CD4-positive, alpha-beta T cell treated with Interleukin-21 for 1 hour (primary cell): ENCODE measurements around the gene ENTPD3.
"Not testable (repeated sequence)": the region's sequence is repeated elsewhere in the genome, so short reads cannot be mapped to it uniquely, and the experiment has no call there.

Experiments
- DNase-seq: peaks from one replicate; pipeline ENCODE4 v3.0.0-alpha.2; 2020

The ENTPD3 gene

DNA sequence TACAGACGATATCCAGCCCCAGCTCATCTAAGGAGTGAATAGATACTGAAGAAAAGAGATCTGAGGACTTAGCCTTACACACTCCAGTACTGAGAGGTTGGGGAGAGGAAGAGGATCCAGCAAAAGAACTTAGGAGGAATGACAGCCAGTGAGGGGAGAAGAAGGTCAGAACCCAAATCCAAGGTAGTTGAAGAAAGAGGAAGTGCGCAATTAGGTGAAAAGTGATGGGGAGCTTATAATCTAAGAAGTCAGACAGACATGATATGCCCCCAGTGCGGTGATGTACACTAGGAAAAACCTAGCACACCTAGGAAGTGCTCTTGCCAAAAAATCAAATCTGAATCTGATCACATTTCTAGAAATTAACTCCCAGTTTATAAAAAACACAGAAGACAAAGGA, 20.6 kb downstream of the ENTPD3 start:
- DNase-seq: no peak

DNA sequence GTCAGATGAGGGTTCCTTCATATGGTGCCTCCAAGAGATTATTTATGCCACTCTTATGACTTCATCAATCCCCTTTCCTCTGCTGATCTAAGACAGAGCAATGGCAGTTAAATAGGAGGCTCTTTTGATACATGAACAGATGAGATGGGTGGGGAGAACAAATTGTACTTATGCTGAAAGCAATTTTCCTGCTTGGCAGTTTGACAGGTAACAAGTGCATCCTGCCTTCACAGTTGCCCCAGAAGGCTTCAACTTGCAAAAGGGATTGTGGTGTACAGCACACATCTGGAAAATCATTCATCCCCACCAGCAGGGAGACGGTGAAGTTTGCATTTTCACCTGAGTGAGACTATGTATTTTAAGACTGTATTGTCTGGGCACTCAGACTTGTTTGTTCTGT, 27.3 kb downstream of the ENTPD3 start:
- no peak for DNase-seq

DNA sequence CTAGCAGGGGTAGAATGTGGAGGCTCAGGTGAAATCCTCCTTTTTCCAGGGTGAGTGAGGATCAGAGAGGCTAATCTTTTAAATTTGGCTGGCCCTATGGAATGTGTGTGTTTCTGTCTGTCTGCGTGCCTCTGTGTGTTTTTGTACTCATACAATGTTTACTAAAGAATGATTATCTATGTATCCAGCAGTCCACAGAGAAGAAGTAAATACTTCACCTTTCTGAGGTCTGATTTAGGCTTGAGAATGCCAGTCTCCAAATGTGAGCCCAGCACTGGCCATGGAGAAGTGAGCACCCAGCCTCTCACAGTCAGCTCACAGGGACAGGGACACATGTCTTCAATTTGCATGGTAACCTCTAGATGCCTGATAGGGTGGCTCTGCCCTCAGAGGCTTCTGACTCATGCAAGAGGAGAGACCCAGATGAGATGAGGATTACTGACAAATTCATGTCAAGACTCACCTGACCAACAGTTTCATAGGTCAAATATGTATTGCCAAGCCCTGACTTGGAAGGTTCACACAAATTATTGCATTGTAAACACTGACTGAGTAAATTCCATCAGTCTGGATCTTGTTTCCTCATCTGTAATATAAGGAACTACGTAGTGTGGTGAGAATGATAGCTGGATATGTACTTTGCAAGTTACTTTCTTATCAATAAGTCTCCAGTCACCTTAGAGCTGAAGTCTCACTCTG, 31.0 kb downstream of the ENTPD3 start:
- no peak for DNase-seq

DNA sequence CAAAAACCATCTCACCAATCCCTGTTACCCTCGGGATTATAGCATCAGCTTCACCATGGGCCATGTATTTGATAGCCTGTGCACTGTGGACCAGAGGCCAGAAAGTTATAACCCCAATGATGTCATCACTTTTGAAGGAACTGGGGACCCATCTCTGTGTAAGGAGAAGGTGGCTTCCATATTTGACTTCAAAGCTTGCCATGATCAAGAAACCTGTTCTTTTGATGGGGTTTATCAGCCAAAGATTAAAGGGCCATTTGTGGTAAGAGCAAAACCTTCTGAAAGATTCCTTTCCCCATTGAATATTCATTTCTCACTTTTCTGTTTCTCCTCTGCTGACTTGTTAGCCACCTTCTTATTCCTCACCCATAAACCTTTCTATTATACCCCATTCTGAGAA, 35.9 kb downstream of the ENTPD3 start:
- no peak for DNase-seq

DNA sequence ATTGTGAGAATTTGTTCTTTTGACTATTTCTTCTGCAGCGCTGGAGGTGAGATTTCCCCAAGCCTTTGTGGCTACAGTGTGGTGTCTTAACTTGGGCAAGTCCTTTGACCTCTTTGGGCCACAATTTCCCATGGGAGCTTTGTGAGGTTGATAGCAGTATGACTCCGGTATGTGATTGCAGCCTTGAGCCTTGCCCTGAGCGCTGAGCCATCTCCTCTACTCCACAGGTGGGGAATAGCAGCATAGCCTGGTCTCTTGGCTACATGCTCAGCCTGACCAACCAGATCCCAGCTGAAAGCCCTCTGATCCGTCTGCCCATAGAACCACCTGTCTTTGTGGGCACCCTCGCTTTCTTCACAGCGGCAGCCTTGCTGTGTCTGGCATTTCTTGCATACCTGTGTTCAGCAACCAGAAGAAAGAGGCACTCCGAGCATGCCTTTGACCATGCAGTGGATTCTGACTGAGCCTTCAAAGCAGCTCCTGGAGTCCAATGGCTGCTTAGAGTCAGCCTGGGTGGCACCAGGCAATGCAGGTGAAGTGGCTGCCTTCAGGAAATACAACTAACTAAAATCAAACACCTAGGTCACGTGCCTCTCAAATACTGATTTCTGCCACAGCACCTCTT, 40.2 kb downstream of the ENTPD3 start:
- no peak for DNase-seq

DNA sequence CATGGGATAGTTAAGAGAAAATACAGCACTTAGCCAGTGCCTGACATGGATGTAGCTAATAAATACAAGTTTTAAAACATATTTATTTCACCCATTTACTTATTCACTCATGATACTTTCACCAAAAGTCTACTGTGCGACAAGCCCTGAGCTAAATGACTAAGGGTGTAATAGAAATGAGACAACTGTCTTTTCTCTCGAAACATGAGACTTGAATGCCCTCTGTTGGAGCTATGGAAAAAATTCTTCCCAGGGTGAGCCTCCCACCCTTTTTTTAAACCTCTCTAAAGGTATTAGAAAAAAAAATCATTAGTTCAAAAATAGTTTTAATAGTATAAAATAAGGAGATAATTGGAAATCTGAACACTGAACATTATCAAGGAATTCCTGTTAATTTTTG, 45.8 kb downstream of the ENTPD3 start:
- DNase-seq: no peak

DNA sequence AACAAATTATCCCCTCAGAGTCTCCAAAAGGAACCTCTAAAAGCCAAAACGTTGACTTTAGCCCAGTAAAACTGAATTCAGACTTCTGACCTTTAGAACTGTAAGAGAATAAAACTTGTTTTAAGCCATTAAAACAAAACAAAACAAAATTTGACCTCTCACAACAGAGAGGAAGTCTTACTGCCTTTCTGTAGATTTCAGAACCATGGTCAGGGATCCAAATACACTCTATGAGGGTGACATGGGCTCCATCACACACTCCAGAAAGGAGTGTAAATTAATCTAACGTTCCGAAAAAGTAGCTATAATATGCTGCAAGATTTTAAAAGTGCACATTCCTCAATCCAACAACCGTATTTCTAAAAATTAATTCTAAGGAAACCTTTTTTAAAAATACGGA, 50.9 kb downstream of the ENTPD3 start:
- DNase-seq: no peak

DNA sequence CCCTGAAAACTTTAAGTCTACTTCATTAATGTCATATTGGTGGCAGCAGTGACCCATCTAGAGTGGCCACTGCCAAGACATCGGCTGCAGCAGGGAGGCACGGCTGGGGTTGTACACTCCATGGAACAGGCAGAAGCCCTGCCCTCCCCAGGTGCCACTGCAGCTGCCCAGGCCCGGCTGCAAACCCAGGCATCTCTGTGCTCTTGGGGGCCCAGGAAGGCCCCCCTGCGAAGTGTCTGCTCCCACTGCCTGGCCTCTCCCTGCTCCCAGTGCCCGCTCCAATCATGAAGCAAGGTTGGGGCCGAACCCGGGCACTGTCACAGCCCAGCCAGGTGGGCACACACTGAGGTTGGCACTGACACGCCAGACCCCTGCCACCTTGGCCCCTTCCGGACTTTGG, 58.1 kb downstream of the ENTPD3 start:
- DNase-seq: no peak

DNA sequence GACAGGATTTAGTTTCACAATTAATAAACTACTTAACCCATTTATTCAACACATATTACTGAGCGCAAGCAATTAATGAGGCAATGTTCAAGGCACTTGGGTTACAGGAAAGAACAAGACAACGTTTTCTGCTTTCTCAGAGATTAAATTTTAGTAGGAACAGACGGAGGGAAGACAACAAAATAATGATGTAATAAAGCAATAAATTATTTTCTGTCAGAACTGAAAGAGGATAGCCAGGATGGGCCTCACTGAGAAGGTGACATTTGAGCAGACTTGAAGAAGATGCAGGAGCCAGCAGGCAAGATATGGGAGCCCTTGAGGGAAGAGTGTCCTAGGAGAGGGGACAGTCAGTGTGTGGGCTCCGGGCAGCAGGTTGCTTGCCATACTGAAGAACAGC, 58.9 kb downstream of the ENTPD3 start:
- no peak for DNase-seq

DNA sequence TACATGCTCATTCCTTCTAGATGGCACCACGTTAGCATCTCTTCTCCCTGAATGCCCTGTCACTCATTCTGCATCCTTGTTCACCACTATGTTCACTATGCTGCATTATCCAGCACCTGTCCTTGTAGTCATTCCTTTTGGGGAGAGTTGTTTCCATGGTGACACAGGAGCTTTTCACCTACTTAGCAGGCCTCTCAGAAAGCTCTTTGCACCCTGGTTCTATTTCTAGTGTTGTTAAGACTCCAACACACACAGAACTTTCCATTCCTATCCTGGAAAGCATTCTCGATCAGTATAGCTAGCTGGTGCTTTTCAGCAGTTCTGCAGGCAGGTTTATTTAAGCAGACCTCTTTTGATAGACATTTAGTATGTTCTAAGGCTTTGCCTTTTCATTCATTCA, 63.5 kb downstream of the ENTPD3 start:
- DNase-seq: no peak

DNA sequence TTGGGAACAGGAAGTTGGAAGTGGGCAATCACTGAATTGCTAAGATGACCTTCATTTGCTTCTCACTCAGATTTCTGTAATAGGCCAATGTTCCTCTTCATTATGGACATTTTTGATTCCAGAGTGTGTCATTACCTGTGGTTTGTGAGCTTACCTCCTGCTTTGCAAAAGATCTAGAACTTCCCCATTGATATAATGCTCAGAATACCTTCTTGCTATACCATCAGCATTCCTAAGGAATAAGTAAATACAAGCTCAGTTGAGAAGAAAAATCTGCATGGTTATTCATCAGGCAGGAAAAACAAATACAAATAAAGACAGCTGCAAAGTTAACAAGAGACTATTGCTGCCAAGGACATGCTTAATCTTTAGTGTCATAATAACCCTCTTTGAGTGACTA, 64.6 kb downstream of the ENTPD3 start:
- DNase-seq: no peak

DNA sequence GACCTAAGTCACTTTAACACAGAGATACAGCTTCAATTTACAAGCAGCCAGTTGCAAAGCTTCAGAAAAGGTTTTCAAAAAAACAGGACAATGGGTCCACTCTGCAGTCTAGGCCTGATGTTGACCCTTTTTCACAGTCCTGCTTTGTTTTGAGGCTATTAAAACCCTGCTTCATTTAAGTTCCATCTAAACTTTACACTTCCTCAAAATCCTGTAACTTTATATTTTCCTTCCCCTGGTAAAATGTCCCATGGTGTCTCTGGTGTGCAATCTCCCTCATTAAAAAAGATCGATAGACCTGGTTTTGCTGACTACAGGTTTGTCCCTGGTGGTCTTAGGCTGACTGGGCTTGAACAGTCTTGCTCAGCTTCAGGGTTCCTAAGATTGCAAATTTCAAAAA, 65.1 kb downstream of the ENTPD3 start:
- no peak for DNase-seq

DNA sequence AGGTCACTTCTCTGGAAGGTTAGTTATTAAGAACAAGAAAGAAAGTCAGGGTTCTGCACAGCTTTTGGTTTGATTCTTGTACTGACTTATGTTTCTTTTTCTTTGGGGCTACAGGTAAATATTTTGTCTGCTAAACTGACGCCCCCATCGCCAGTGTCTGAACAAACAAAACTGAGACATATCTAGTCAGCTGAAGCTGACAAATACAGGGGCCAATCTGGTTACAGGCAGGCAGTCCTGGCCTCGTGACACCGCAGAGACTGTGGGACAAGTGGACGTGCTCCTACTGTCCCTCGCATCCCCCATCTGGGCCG, 65.5 kb downstream of the ENTPD3 start:
- DNase-seq: no peak

DNA sequence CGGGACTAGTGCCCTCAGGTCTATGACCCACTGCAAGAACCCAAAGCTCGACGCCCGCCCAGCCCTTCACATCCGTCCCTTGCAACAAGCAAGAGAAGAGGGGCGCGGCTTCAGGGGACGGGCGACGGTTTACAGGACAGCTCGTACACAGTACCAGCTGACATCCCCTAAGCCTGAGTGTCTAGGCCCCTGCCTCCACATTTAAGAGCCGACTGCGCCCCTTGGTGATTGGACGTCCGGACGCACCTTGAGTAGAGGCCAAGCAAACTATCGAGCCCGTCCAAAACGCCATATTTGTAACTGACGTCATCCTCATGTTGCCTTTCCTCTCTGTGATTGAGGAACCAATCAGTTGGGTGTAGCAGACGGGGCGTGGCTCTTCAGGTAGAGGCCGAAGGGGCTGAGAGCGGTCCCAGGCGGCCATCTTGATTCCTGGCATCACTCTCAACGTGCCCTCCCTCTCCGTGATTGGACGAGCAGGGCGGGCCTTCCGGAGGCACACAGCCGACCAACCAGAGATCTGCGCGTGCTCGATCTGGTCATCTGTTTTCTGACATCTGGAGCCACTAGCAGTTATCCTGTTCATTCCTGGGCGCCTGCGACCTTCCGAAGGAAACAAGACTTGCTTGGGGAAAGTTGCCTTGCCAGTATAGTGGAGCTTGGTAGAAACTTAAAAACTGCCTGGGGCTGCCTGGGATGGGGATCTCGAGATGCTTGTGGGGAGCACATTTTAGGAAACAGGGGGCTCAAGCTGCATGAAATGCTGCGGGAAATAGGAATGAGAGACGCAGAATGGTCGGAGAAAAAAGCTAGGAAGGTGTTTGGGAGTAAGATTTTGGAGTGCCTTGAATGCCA, 66.1 kb downstream of the ENTPD3 start:
- DNase-seq: peak; percentile 97

DNA sequence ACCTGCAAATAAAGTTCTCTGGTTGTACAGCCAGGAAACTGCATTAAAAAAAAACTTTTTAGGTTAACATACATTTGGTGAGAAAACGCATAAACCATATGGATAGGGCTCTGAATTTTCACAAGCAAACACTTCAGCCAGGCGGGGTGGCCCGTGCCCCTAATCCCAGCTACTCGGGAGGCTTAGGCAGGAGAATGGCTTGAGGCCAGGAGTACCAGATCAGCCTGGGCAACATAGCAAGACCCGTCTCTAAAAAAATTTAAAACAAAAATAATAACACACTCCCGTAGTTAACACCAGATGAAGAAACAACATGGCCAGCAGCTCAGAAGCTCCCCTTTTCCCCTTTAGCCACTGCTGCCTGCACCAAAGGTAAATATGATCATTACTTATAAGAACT, 66.9 kb downstream of the ENTPD3 start:
- DNase-seq: no peak

DNA sequence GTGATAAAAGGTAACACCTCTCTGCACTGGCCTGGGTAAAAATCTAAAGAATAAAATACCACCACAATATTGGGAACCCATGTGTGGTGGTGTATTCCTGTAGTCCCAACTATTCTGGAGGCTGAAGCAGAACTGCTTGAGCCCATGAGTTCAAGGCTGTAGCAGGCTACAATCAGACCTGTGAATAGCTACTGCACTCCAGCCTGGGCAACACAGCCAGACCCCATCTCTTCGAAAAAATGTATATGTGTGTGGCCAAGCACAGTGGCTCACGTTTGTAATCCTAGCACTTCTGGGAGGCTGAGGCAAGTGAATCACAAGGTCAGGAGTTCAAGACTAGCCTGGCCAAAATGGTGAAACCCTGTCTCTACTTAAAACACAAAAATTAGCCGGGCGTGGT, 68.3 kb downstream of the ENTPD3 start:
- no peak for DNase-seq

DNA sequence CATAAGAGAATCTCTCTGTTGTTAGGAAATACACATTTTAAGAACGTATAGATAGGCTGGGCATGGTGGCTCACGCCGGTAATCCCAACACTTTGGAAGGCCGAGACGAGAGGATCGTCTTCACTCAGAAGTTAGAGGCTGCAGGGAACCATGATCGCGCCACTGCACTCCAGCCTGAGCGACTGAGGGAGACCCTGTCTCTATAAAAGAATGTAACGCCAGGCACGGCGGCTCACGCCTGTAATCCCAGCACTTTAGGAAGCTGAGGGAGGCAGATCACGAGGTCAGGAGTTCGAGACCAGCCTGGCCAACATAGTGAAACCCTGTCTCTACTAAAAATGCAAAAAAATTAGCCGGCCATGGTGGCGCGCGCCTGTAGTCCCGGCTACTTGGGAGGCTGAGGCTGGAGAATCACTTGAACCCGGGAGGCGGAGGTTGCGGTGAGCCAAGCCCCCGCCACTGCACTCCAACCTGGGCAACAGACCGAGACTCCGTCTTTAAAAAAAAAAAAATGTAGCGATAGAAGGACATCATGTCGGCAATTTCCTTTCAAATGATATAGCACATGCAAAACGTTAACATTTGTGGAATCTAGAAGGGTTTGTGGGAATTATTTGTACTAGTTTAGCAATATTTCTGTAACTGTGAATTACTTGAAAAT, 69.4 kb downstream of the ENTPD3 start:
- DNase-seq: no peak

DNA sequence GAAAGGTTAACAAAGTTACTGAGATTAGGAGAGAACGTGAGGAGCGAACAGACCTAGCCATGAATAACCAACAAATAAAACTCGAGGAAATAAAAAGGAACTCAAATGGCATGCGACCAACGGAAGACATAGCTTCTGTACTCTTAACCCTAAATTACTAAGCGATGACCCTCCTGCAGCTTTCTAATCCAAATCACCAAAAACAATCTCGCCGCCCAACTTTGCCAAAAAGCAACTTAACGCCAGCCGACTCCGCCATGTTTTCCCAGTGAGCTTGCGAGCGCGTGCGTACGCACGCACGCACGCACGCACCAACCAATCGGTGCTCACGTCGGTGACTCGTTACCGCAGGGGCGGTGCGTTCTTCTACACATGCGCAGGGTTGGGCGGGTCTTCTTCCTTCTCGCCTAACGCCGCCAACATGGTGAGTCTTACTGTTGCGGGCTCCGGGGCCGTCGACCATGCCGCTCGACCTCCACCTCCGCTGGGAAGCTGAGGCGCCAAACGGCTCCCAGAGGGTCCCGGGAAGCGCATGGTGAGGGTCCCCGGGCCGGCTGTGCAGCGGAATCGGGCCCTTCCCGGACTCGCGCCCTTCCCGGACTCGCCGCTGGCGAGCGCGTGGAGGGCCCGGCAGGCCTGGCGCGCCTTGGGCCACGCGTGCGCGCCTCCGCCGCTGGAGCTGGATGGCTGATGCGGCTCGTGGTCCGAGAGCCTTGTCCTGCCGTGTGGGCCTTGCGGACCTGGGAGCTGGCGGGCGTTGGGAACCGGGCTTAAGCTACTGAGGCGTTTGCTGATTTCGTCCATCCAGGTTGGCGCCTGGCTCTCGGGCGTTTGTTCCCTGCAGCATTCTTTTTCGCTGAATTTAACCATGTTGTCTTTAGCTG, 70.2 kb downstream of the ENTPD3 start, which contains the start of gene RPL14:
RPL14 (plus strand) TSS at position 400 of the 884 bp plus-strand sequence; CDS start at position 533, 133 bp downstream.
- DNase-seq: peak; percentile 96

DNA sequence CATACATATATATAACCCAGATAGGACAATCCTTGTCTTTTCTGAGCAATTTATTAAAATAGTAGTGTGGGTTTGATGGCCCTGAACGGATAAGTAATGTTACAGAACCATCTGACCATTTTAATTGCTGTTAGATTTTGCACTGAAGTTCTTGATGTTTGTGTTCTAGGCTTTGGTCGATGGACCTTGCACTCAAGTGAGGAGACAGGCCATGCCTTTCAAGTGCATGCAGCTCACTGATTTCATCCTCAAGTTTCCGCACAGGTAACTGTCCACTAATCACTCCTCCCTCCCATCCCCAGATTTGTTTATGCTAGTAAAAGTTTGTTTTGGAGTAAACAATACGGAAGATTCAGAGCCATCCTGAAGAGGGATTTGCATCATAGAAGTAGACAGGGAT, 71.5 kb downstream of the ENTPD3 start:
- DNase-seq: no peak

DNA sequence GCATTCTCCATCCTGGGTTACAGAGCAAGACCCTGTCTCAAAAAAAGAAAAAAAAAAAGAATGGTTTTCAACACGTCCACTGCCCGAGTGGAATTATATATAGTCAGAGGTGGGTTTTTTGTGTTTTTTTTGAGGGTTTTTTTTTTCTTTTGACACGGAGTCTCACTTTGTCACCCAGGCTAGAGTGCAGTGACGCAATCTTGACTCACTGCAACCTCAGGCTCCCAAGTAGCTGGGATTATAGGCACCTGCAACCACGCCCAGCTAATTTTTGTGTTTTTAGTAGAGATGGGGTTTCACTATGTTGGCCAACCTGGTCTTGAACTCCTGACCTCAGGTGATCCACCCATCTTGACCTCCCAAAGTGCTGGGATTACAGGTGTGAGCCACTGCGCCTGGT, 73.5 kb downstream of the ENTPD3 start:
- DNase-seq: not testable (repeated sequence)

DNA sequence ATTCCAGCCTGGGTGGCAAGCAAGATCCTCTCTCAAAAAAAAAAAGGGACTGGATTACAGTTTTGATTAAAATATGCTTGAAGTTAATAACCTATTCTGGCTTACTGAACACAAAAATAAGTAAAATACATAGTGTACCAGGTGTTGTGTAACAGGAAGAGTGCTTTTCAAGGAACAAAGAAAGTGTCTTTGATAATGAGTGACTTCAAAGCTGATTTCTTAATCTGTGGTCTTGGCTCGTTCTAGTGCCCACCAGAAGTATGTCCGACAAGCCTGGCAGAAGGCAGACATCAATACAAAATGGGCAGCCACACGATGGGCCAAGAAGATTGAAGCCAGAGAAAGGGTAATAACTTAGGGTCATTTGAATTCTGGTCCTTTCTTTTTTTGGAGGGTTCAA, 74.2 kb downstream of the ENTPD3 start:
- no peak for DNase-seq

DNA sequence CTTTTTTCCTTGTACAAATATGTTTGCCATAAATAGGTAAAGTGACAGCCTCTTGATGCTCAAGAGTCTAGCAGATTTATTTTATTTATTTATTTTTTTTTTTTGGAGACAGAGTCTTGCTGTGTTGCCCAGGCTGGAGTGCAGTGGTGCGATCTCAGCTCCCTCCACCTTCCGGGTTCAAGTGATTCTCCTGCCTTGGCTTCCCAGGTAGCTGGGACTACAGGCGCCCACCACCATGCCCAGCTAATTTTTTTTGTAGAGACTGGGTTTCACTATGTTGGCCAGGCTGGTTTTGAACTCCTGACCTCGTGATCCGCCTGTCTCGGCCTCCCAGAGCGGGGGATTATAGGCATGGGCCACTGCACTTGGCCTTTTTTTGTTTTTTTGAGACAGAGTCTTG, 75.9 kb downstream of the ENTPD3 start:
- DNase-seq: not testable (repeated sequence)

DNA sequence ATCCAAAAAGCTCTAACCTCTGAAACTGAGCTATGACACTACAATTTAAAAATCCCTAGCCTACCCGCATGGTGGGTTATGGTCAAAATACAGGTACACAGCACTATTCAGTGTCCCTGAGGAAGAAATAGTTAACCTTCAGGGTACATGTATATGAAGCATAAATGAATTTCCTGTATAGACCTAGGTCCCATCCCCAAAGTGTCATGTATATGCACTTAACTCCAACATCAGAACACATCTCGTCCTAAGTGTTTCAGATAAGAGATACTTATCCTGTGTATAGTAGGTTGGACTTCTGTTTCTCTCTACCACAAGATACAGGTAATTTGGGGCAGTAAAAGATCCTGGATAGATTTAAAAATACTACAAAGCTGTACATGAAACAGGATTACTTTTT, 76.6 kb downstream of the ENTPD3 start:
- DNase-seq: no peak
